Fibroblast of villous mesenchyme (primary cell): ENCODE results near the gene NDST3. TPM values are rescaled to one million over a fixed set of nuclear protein-coding genes. Genes with fewer than 3 reads are reported as not detected.
"Not testable (repeated sequence)": the region's sequence is repeated elsewhere in the genome, so short reads cannot be mapped to it uniquely, and the experiment has no call there.

ENCODE experiments used
- DNase-seq: peaks from one replicate; pipeline ENCODE4 v3.0.0-alpha.2; 2010; ENCODE audit warnings: low read depth
- H3K4me3 ChIP-seq: 2 replicates; pipeline ENCODE4 v1.5.1; 2011; ENCODE audit warnings: low read depth, mild to moderate bottlenecking, low read length
- CTCF ChIP-seq: IDR thresholded peaks from 2 replicates; pipeline ENCODE4 v1.5.1; 2012; ENCODE audit warnings: low read depth, mild to moderate bottlenecking, low read length; ENCODE audit not compliant: insufficient read depth
- total RNA-seq: library from RNA; depleted of rRNA; stranded (reverse); fragments of >200 nt; gene quantifications from 2 replicates; pipeline ENCODE4 v1.2.3, GENCODE V29; 2012

Gene NDST3
- total RNA-seq, 1 donor = under 0.01 TPM

DNA sequence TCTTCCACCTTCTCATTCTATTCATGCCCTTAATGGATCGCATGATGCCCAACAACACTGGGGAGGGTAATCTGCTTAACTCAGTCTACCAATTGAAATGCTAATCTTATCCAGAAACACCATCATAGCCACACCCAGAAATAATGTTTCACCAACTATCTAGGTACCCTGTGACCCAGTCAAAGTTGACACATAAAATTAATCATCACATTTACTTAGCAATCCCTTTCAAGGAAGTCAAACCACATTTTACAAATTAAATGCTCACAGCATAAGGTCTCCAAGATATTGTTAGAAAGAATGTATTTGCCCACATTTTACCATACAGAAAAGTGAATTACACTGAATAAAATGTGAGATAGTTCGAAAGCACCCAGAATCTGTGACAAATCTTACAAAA lies 226.0 kb downstream of the NDST3 start:
- H3K4me3 ChIP-seq = no peak overlapping the region
- no peak for DNase-seq
- TF ChIP-seq CTCF = no peak

GRCh38 chr4:118264096-118264495 lies 229.8 kb downstream of the NDST3 start:
- TF ChIP-seq CTCF = no peak
- no peak for DNase-seq

DNA sequence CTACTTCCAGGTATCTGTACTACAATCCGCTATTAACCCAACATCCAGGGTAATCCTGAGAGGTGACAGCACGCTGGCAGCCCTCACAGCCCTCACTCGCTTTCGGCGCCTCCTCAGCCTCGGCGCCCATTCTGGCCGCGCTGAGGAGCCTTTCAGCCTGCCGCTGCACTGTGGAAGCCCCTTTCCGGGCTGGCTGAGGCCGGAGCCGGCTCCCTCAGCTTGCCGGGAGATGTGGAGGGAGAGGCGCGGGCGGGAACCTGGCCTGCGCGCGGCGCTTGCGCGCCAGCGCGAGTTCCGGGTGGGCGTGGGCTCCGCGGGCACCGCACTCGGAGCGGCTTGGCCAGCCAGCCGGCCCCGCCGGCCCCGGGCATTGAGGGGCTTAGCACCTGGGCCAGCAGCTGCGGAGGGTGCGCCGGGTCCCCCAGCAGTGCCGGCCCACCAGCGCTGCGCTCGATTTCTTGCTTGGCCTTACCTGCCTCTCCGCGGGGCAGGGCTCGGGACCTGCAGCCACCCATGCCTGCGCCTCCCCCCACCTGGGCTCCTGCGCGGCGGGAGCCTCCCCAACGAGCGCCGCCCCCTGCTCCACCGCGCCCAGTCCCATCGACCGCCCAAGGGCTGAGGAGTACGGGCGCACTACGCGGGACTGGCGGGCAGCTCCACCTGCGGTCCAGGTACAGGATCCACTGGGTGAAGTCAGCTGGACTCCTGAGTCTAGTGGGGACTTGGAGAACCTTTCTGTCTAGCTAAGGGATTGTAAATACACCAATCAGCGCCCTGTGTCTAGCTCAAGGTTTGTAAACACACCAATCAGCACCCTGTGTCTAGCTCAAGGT lies 231.2 kb downstream of the NDST3 start:
- TF ChIP-seq CTCF = no peak
- no peak for DNase-seq
- H3K4me3 ChIP-seq = peak overlapping the region; percentile 54

More at GRCh38 chr4:118264096-118264495, 229.8 kb downstream of the NDST3 start:
- no peak overlapping the region for H3K4me3 ChIP-seq

DNA sequence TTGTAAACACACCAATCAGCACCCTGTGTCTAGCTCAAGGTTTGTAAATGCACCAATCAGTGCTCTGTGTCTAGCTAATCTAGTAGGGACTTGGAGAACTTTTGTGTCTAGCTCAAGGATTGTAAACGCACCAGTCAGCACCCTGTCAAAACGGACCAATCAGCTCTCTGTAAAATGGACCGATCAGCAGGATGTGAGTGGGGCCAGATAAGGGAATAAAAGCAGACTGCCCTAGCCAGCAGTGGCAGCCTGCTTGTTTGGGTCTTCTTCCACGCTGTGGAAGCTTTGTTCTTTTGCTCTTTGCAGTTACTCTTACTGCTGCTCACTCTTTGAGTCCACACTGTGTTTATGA lies 231.8 kb downstream of the NDST3 start:
- H3K4me3 ChIP-seq, DNase-seq: not testable (repeated sequence)

DNA sequence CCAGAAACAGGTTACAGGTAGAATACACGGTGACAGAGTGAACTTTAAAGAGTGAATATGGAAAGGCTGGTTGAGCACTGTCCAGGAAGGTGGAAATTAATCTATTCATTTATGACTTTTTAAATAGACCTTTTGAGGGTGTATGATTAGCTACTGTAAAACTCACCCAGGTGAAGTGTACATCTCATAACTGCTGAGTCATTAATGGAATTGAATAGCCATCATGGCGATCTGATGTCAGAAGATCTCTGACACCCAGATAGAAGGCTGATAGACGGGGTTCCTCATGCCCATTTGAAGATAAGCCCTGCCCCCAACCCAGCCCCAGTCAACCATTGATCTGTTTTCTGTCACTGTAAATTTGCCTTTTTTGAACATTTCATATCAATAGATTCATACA lies 234.5 kb downstream of the NDST3 start:
- DNase-seq = no peak
- no peak for TF ChIP-seq CTCF
- no peak overlapping the region for H3K4me3 ChIP-seq

DNA sequence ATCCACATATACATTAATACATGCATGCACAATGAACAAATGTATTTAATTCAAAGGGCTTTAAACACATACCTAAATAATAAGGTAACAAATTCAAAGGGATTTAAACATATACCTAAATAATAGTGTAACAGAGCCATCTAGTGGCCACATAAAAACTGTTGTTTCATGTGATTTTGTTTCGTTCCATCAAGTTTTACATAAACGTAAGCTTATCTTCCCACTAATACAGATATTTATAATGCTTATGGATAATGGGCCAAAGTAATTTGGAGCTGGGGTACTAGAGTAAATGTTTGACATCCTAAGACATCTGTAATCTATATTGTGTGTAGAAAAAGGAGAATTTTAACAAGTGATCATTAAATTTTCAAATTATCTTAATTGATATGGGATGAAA lies 236.2 kb downstream of the NDST3 start:
- H3K4me3 ChIP-seq = no peak overlapping the region
- TF ChIP-seq CTCF = peak; percentile 55
- peak; percentile 64 for DNase-seq

DNA sequence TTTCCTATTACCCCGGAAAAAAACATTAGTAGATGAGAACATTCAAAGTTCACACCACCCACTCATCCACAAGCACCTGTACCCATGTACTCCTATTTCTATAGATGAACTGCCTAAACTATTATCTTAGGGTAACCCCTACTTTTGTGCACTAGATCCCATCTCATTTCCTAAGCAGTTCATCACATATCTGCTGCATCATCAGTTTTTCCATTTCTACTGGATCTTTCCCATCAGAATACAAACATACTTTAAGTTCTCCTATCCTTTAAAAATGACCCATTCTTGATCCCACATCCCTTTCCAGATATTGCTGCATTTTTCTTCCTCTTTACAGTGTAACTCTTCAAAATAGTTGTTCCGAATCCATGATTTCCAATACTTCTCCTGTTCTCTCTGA lies 237.5 kb downstream of the NDST3 start:
- no peak for TF ChIP-seq CTCF
- no peak for DNase-seq
- no peak overlapping the region for H3K4me3 ChIP-seq
